DOHH2 (cell line): ENCODE results near the gene FAM227A.

ENCODE experiments used
- H3F3A ChIP-seq: fragments of 200-600 bp; sonication (generic), shearing (Covaris generic); 2 replicates; pipeline ENCODE4 v1.6.0; 2016; ENCODE audit warnings: antibody characterized with exemption, mild to moderate bottlenecking; ENCODE audit not compliant: control insufficient read depth, insufficient read depth
- H3K27ac ChIP-seq: fragments of 200-600 bp; sonication (generic); 2 replicates; pipeline ENCODE4 v1.5.1; 2014; ENCODE audit warnings: low read depth, mild to moderate bottlenecking, low read length, moderate library complexity
- H3K27me3 ChIP-seq: fragments of 200-600 bp; sonication (generic); 2 replicates; pipeline ENCODE4 v1.6.1; 2014; ENCODE audit warnings: mild to moderate bottlenecking, low read length, mixed read lengths; ENCODE audit not compliant: control insufficient read depth
- H3K36me3 ChIP-seq: fragments of 200-600 bp; sonication (generic); 2 replicates; pipeline ENCODE4 v1.6.1; 2014; ENCODE audit warnings: mild to moderate bottlenecking, low read length, moderate library complexity, mixed read lengths; ENCODE audit not compliant: control insufficient read depth
- H3K4me1 ChIP-seq: fragments of 200-600 bp; sonication (generic); 2 replicates; pipeline ENCODE4 v1.6.1; 2014; ENCODE audit warnings: mild to moderate bottlenecking, low read length, mixed read lengths; ENCODE audit not compliant: control insufficient read depth
- H3K4me2 ChIP-seq: fragments of 200-600 bp; sonication (generic); 2 replicates; pipeline ENCODE4 v1.6.0; 2014; ENCODE audit warnings: mild to moderate bottlenecking, low read length, moderate library complexity
- H3K4me3 ChIP-seq: fragments of 200-600 bp; sonication (generic); 2 replicates; pipeline ENCODE4 v1.5.1; 2014; ENCODE audit warnings: mild to moderate bottlenecking, low read length, mixed read lengths
- H3K79me2 ChIP-seq: fragments of 200-600 bp; sonication (generic); 2 replicates; pipeline ENCODE4 v1.6.1; 2014; ENCODE audit warnings: mild to moderate bottlenecking, low read length, mixed read lengths; ENCODE audit not compliant: control insufficient read depth
- H3K9me2 ChIP-seq: fragments of 200-600 bp; sonication (generic); replicated peaks from 2 replicates; pipeline ENCODE4 v1.6.1; 2014; ENCODE audit warnings: mild to moderate bottlenecking, low read length, mixed read lengths; ENCODE audit not compliant: control insufficient read depth
- H3K9me3 ChIP-seq: fragments of 200-600 bp; sonication (generic); 2 replicates; pipeline ENCODE4 v1.6.1; 2014; ENCODE audit warnings: antibody characterized with exemption, low read length, mixed read lengths; ENCODE audit not compliant: control insufficient read depth, insufficient read depth
- H4K20me1 ChIP-seq: fragments of 200-600 bp; sonication (generic); 2 replicates; pipeline ENCODE4 v1.6.0; 2014; ENCODE audit warnings: low read depth, mild to moderate bottlenecking, antibody characterized with exemption, low read length, moderate library complexity; ENCODE audit not compliant: control insufficient read depth, insufficient read depth
- CTCF ChIP-seq: fragments of 200-600 bp; sonication (generic); IDR thresholded peaks from one replicate; pipeline ENCODE4 v1.5.1; 2014; ENCODE audit warnings: antibody characterized with exemption, mild to moderate bottlenecking, low read depth, low read length; ENCODE audit not compliant: poor library complexity, severe bottlenecking
- EZH2phosphoT487 ChIP-seq: fragments of 200-600 bp; sonication (generic); IDR thresholded peaks from 2 replicates; pipeline ENCODE4 v1.6.1; 2017; ENCODE audit warnings: borderline replicate concordance, mild to moderate bottlenecking, antibody characterized with exemption, low read length, moderate library complexity, mixed read lengths

The FAM227A gene

DNA sequence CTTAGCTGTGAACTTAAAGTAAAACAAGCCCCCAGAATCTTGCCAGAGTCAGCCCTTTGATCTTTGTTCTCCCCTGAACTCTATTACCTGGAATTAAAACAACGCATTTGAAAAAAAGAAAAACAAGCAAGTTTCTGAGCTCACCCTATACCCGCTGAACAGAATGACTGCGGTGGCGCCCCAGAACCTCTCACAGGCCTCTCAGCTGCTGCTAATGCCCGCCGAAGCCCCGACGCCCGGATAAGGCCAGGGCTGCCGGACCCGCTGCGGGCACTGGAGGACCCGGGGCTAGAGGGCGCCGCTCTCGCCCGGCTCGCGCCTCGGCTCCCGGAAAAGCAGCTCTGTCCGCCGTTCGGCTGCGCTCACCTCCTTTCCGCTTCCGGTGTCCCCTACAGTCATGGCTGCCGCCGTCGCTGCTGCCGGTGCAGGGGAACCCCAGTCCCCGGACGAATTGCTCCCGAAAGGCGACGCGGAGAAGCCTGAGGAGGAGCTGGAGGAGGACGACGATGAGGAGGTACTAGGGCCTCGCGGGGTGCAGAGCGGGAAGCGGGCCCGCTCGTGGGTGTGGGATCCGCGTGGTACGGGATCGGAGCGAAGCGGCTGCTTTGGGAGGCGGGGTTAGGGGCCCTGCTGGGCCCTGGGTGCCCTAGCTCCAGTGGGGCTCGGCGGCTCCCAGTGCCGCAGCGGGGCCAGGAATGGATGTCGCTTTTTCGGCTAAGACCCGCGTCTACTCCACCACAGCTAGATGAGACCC is 25.6 kb upstream of the FAM227A start, which contains the start of gene TOMM22:
TOMM22 (plus strand) TSS at position 376 of the 754 bp plus-strand sequence; CDS start at position 398, 22 bp downstream.
- peaks cover 45% of the 10 kb centered on the region for H3K36me3 ChIP-seq
- H3K79me2 ChIP-seq: peaks cover 28% of the 10 kb centered on the region
- H4K20me1 ChIP-seq: peaks cover 5% of the 10 kb centered on the region; the same call in 1 of the 2 replicates
- peaks cover 14% of the 10 kb centered on the region; the same call in 1 of the 2 replicates for H3F3A ChIP-seq
- peaks cover 14% of the 10 kb centered on the region for H3K4me1 ChIP-seq
- H3K9me2 ChIP-seq: no peaks in the 10 kb centered on the region
- peak within 1 kb of the TSS; percentile 32 for H3K27ac ChIP-seq
- H3K27me3 ChIP-seq: no peaks in the 10 kb centered on the region
- TF ChIP-seq EZH2phosphoT487 (no peak), CTCF (peak; percentile 84)
- peak within 1 kb of the TSS; percentile 85 for H3K4me3 ChIP-seq
- peak within 1 kb of the TSS; percentile 80 for H3K4me2 ChIP-seq
- H3K9me3 ChIP-seq: no peaks in the 10 kb centered on the region

GRCh38 chr22:38675833-38676232 is 19.6 kb upstream of the FAM227A start:
- H3K9me2 ChIP-seq: no peaks in the 10 kb centered on the region
- TF ChIP-seq EZH2phosphoT487: no peak
- no peak for TF ChIP-seq CTCF
- no peaks in the 10 kb centered on the region for H3K4me1 ChIP-seq
- H3K27me3 ChIP-seq: no peaks in the 10 kb centered on the region
- H3K79me2 ChIP-seq: no peaks in the 10 kb centered on the region
- no peak overlapping the region for H3K27ac ChIP-seq
- no peak overlapping the region for H3K4me2 ChIP-seq
- H3K9me3 ChIP-seq: no peaks in the 10 kb centered on the region
- H3K4me3 ChIP-seq: no peak overlapping the region
- H3K36me3 ChIP-seq: peaks cover 8% of the 10 kb centered on the region; the same call in 1 of the 2 replicates
- H4K20me1 ChIP-seq: no peaks in the 10 kb centered on the region
- H3F3A ChIP-seq: no peaks in the 10 kb centered on the region

DNA sequence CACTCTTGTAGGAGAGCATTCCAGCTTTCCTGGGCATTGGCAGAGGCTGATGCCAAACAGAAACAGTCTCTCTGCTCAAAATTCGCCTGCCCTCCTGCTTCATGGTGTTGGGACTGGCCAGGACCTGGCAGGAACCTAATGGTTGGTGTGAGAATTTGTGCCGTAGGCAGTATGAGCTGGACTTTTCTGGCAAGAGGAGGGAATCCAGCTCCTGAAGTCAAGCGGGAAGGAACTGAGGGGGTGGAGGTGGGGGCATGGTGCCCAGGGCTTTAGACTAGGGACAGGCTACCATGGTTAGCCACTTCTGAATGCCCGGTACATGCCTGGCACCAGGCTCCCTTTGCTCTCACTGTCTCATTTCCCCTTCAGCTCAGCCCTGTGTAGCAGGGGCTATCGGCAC is 18.7 kb upstream of the FAM227A start:
- H3K4me1 ChIP-seq: no peaks in the 10 kb centered on the region
- no peak overlapping the region for H3K4me3 ChIP-seq
- no peak overlapping the region for H3K27ac ChIP-seq
- H3K4me2 ChIP-seq: no peak overlapping the region
- TF ChIP-seq EZH2phosphoT487 (no peak), CTCF (no peak)
- no peaks in the 10 kb centered on the region for H3K27me3 ChIP-seq
- no peaks in the 10 kb centered on the region for H3F3A ChIP-seq
- H3K36me3 ChIP-seq: peaks cover 9% of the 10 kb centered on the region; the same call in 1 of the 2 replicates
- H3K9me3 ChIP-seq: no peaks in the 10 kb centered on the region
- H4K20me1 ChIP-seq: no peaks in the 10 kb centered on the region
- H3K79me2 ChIP-seq: no peaks in the 10 kb centered on the region
- H3K9me2 ChIP-seq: no peaks in the 10 kb centered on the region
